Measurements from ENCODE around the gene TBX1.

DNA sequence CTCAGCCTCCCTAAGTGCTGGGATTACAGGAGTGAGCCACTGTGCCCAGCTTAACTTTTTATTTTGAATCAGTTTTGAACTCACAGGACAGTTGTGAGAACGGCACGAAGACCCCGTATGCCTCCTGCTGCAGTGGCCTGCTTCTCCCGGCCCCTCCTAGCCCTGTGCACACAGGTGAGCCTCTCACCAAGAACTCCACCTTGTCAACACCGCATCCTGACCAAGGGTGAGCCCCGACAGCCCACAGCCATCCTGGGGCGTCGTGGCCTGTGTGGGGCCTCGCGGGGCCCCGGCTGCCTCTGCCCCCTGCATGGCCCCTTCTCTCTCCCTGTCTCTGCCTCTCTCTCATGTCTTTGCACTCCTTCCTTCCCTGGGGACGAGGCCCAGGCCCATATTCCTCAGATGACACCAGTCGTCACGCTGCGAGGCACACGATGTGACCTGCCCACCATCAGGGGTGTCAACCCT is 55.3 kb downstream of the TBX1 start:
- TF ChIP-seq, protein P1, sequence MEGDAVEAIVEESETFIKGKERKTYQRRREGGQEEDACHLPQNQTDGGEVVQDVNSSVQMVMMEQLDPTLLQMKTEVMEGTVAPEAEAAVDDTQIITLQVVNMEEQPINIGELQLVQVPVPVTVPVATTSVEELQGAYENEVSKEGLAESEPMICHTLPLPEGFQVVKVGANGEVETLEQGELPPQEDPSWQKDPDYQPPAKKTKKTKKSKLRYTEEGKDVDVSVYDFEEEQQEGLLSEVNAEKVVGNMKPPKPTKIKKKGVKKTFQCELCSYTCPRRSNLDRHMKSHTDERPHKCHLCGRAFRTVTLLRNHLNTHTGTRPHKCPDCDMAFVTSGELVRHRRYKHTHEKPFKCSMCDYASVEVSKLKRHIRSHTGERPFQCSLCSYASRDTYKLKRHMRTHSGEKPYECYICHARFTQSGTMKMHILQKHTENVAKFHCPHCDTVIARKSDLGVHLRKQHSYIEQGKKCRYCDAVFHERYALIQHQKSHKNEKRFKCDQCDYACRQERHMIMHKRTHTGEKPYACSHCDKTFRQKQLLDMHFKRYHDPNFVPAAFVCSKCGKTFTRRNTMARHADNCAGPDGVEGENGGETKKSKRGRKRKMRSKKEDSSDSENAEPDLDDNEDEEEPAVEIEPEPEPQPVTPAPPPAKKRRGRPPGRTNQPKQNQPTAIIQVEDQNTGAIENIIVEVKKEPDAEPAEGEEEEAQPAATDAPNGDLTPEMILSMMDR (IDR thresholded peaks at IDR 0.05; ENCODE audit: poor library complexity) = no peak
- TF ChIP-seq EZH2 (IDR thresholded peaks at IDR 0.05; ENCODE audit: borderline replicate concordance) = no peak

Data from hepatocyte (in vitro differentiated cells).